ENCODE results near the gene RHOJ. TPM values are rescaled to one million over a fixed set of nuclear protein-coding genes. Genes with fewer than 3 reads are reported as not detected.

RHOJ gene
- total and polyA plus RNA-seq, 8 donors, result 21.5 to 66.7 (median 60.2) TPM

- DNase-seq, result no peak
- intact Hi-C loops (cut with DNase I), result no loop called here
- Histone ChIP-seq H3K27ac (no peak overlapping the region), H3K9me3 (no peaks in the 10 kb centered on the region), H3K27me3 (peaks cover 0 to 6% of the 10 kb centered on the region in 2 donors), H3K4me3 (no peak overlapping the region), H3K4me1 (no peaks in the 10 kb centered on the region), H3K36me3 (no peaks in the 10 kb centered on the region)
- ATAC-seq, result no peak
- no peak for TF ChIP-seq CTCF (IDR thresholded peaks at IDR 0.05)
Observed at GRCh38 chr14:63282997-63283883, 79.0 kb downstream of the RHOJ start.

DNA sequence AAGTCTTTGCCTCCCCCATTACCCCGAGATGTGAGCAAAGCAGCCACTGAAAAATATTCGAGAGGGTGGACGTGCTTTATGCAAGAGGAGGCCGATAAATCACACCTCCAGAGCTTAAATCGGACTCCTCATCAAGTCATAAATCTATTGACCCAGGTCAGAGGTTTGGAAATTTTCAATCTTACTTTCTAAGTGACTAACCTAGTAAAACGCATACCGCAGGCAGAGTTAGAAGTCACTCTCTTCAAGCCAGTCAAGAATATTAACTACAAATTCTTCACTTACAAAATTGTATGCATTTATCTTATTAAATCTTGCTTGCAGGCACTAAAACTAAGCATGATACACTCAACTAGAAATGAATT lies 79.6 kb downstream of the RHOJ start:
- no peak for TF ChIP-seq CTCF (IDR thresholded peaks at IDR 0.05)
- Histone ChIP-seq H3K4me3 (no peak overlapping the region), H3K4me1 (no peaks in the 10 kb centered on the region), H3K36me3 (no peaks in the 10 kb centered on the region), H3K27me3 (peaks cover 0 to 6% of the 10 kb centered on the region in 2 donors), H3K27ac (no peak overlapping the region), H3K9me3 (no peaks in the 10 kb centered on the region)
- DNase-seq (no peak), ATAC-seq (no peak)
- intact Hi-C loops (cut with DNase I), result no loop called here

- Histone ChIP-seq H3K27ac (no peak overlapping the region), H3K36me3 (no peaks in the 10 kb centered on the region), H3K4me3 (no peak overlapping the region), H3K9me3 (no peaks in the 10 kb centered on the region), H3K4me1 (no peaks in the 10 kb centered on the region), H3K27me3 (peaks cover 0 to 6% of the 10 kb centered on the region in 2 donors)
- intact Hi-C loops (cut with DNase I), result no loop called here
- TF ChIP-seq CTCF (IDR thresholded peaks at IDR 0.05), result no peak
- DNase-seq (no peak), ATAC-seq (no peak)
Observed at GRCh38 chr14:63286071-63286470, 81.8 kb downstream of the RHOJ start.

GRCh38 chr14:63287666-63288483 lies 83.6 kb downstream of the RHOJ start:
- DNase-seq (peak in 1 of 4 donors; percentile 36), ATAC-seq (no peak)
- H3K4me3 ChIP-seq, result no peak overlapping the region
- peaks cover 0 to 6% of the 10 kb centered on the region in 2 donors for H3K27me3 ChIP-seq
- peaks cover 0 to 8% of the 10 kb centered on the region in 2 donors for H3K36me3 ChIP-seq
- H3K27ac ChIP-seq, result no peak overlapping the region
- intact Hi-C loops (cut with DNase I), result no loop called here
- no peaks in the 10 kb centered on the region for H3K4me1 ChIP-seq
- TF ChIP-seq CTCF (IDR thresholded peaks at IDR 0.05), result no peak
- H3K9me3 ChIP-seq, result no peaks in the 10 kb centered on the region

DNA sequence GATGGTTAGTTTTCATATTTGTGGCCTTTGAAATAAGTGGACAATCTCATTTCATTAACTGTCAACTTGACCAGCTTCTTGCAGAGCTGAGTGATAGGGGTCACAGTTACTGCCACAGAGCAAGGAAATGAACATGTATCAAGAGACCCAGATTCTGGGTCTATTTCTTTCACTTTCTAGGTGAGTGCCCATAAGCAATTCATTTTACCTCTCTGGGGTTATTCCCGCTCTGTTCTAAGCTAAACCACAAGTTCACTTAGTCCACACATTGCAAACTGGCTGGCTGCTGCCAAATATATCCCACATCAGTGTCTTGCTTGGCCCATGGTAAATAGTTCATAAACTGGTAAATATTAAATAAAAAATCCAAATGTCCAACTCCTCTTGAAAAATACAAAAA lies 84.6 kb downstream of the RHOJ start:
- no peak for DNase-seq
- Histone ChIP-seq H3K4me1 (no peaks in the 10 kb centered on the region), H3K4me3 (no peak overlapping the region), H3K27me3 (peaks cover 0 to 6% of the 10 kb centered on the region in 2 donors), H3K9me3 (no peaks in the 10 kb centered on the region), H3K27ac (no peak overlapping the region), H3K36me3 (peaks cover 0 to 12% of the 10 kb centered on the region in 2 donors)
- intact Hi-C loops (cut with DNase I), result no loop called here
- no peak for TF ChIP-seq CTCF (IDR thresholded peaks at IDR 0.05)
- no peak for ATAC-seq

All from left lung (tissue), 10 donors.